Cardiac muscle cell (in vitro differentiated cells and primary cell): Measurements from ENCODE around the gene TDP2. TPM values are rescaled to one million over a fixed set of nuclear protein-coding genes. Genes with fewer than 3 reads are reported as not detected.
A peak's percentile ranks its signal among the peaks of the same experiment; 100 is the strongest.

Experiments
- DNase-seq, 2 donors: peaks; one replicate each; pipeline versions ENCODE4 v3.0.0 to v3.0.0-alpha.2; 2010 to 2017; ENCODE audit warnings: low read depth in 1 of 2, low spot score in 1 of 2
- H3K27ac ChIP-seq: fragments of 200-600 bp; sonication (generic); 2 replicates; pipeline ENCODE4 v1.5.1; 2016
- H3K27me3 ChIP-seq: fragments of 200-600 bp; sonication (generic); 2 replicates; pipeline ENCODE4 v1.6.0; 2016; ENCODE audit warnings: control low read depth
- H3K36me3 ChIP-seq: fragments of 200-600 bp; sonication (generic); 2 replicates; pipeline ENCODE4 v1.5.1; 2016; ENCODE audit warnings: control low read depth
- H3K4me1 ChIP-seq: fragments of 200-600 bp; sonication (generic); 2 replicates; pipeline ENCODE4 v1.8.1; 2017; ENCODE audit warnings: low read depth, mild to moderate bottlenecking, mixed run types
- H3K4me3 ChIP-seq: fragments of 200-600 bp; sonication (generic); 2 replicates; pipeline ENCODE4 v1.5.1; 2016; ENCODE audit warnings: mild to moderate bottlenecking
- H3K9me3 ChIP-seq: fragments of 200-600 bp; sonication (generic); 2 replicates; pipeline ENCODE4 v1.5.1; 2017; ENCODE audit warnings: low read depth, mild to moderate bottlenecking, control low read depth
- CTCF ChIP-seq: IDR thresholded peaks from 2 replicates; pipeline ENCODE4 v1.5.1; 2012; ENCODE audit warnings: low read depth, mild to moderate bottlenecking, low read length
- polyA plus RNA-seq: library from polyadenylated mRNA; unstranded; fragments of >200 nt; fragmentation: Nextera tagmentation; extraction: Ambion mirVana; gene quantifications from 2 replicates; pipeline ENCODE4 v1.2.1, GENCODE V29; 2016
- total RNA-seq: library from RNA; depleted of rRNA; stranded (reverse); fragments of >200 nt; gene quantifications from 2 replicates; pipeline ENCODE4 v1.2.3, GENCODE V29; 2016

TDP2 gene
- total and polyA plus RNA-seq, 2 experiments from 2014 or later = 46.6 to 59.0 TPM

GRCh38 chr6:24694198-24694597, 27.5 kb upstream of the TDP2 start:
- H3K4me1 ChIP-seq = peaks cover 23% of the 10 kb centered on the region
- DNase-seq = no peak
- no peaks in the 10 kb centered on the region for H3K36me3 ChIP-seq
- no peak overlapping the region for H3K27ac ChIP-seq
- H3K4me3 ChIP-seq = no peak overlapping the region
- H3K27me3 ChIP-seq = no peaks in the 10 kb centered on the region
- no peaks in the 10 kb centered on the region for H3K9me3 ChIP-seq
- no peak for TF ChIP-seq CTCF

DNA sequence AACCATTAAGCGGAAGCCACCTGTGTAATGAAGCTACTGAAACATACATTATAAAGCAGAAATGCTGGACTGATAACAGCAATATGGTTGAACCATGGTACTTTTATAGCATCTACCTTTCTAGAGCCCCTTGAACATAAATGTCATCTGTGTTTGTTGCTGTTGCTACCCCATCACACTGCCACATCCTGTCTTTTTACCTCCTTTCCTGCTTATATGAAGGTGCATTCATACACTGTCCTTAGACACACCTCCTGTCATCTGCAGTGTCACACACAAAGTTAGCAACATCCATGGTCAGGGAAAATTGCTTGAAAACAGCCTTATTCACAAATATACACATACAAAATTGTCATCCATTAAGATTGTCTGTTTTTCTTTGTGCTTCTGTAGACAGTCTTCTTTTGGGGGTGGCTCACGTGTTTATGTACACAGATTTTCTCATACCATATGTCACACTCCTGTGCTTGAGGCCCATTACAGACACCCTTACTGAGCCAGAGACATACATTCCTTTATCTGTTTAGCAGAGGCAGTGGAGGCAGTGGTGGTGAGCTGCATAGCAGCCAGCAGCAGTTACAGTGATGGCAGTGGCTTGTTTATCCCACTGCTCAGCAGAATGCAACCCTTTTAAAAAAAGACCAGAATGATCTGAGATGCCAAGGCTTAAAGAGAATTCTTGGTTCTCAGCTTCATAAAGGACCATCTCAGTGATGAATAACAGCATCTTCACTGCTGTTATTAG, 26.3 kb upstream of the TDP2 start:
- DNase-seq = peak in 1 of 2 donors; percentile 21
- no peak overlapping the region for H3K27ac ChIP-seq
- no peak for TF ChIP-seq CTCF
- no peak overlapping the region for H3K4me3 ChIP-seq
- H3K9me3 ChIP-seq = no peaks in the 10 kb centered on the region
- H3K27me3 ChIP-seq = no peaks in the 10 kb centered on the region
- H3K36me3 ChIP-seq = peaks cover under 1% of the 10 kb centered on the region
- H3K4me1 ChIP-seq = peaks cover 21% of the 10 kb centered on the region

- no peak overlapping the region for H3K4me3 ChIP-seq
- no peaks in the 10 kb centered on the region for H3K9me3 ChIP-seq
Observed at GRCh38 chr6:24692415-24692814, 25.7 kb upstream of the TDP2 start.

GRCh38 chr6:24692003-24692402, 25.3 kb upstream of the TDP2 start:
- TF ChIP-seq CTCF = no peak
- no peak overlapping the region for H3K4me3 ChIP-seq
- H3K27ac ChIP-seq = no peak overlapping the region
- H3K27me3 ChIP-seq = no peaks in the 10 kb centered on the region
- peaks cover 13% of the 10 kb centered on the region for H3K4me1 ChIP-seq
- H3K9me3 ChIP-seq = no peaks in the 10 kb centered on the region
- peaks cover 4% of the 10 kb centered on the region for H3K36me3 ChIP-seq
- no peak for DNase-seq

More at GRCh38 chr6:24692415-24692814, 25.7 kb upstream of the TDP2 start:
- Histone ChIP-seq H3K27ac (no peak overlapping the region), H3K27me3 (no peaks in the 10 kb centered on the region), H3K36me3 (peaks cover 4% of the 10 kb centered on the region), H3K4me1 (peaks cover 15% of the 10 kb centered on the region)
- no peak for DNase-seq
- TF ChIP-seq CTCF = no peak

DNA sequence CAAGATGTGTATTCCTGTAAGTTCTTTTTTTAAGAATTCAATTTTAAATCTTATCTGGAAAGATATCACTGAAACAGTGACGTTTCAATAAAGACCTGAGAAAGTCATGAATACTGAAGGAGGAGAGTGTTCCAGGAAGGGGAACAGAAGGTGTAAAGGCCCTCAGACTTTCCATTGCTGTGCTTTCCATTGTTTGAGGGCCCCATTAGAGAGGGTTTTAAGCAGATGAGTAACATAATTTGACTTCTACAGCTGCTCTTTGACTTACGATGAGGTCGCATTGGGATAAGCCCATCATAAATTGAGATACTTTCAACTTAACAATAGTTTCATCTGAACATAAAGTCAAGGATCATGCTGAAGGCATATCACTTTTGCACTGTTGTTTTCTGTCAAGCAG, 24.9 kb upstream of the TDP2 start:
- peaks cover 4% of the 10 kb centered on the region for H3K36me3 ChIP-seq
- DNase-seq = no peak
- TF ChIP-seq CTCF = no peak
- H3K4me3 ChIP-seq = no peak overlapping the region
- no peak overlapping the region for H3K27ac ChIP-seq
- no peaks in the 10 kb centered on the region for H3K27me3 ChIP-seq
- H3K9me3 ChIP-seq = no peaks in the 10 kb centered on the region
- peaks cover 13% of the 10 kb centered on the region for H3K4me1 ChIP-seq
